MM.1S (cell line): ENCODE data around the gene RSBN1L.
"Not testable (repeated sequence)": the region's sequence is repeated elsewhere in the genome, so short reads cannot be mapped to it uniquely, and the experiment has no call there.

Experiments used
- DNase-seq: peaks from one replicate; pipeline ENCODE4 v3.0.0-alpha.2; 2015
- H2AFZ ChIP-seq: fragments of 300-600 bp; sonication (generic); 2 replicates; pipeline ENCODE4 v1.6.0; 2016; ENCODE audit warnings: antibody characterized with exemption, low read length
- H3F3A ChIP-seq: fragments of 300-600 bp; sonication (generic); 2 replicates; pipeline ENCODE4 v1.6.1; 2016; ENCODE audit warnings: mild to moderate bottlenecking, antibody characterized with exemption, low read length, moderate library complexity, mixed read lengths; ENCODE audit not compliant: insufficient read depth
- H3K27ac ChIP-seq: fragments of 300-600 bp; sonication (generic); 2 replicates; pipeline ENCODE4 v1.5.1; 2016; ENCODE audit warnings: mild to moderate bottlenecking, low read length
- H3K27me3 ChIP-seq: fragments of 300-600 bp; sonication (generic); replicated peaks from 2 replicates; pipeline ENCODE4 v1.6.0; 2016; ENCODE audit warnings: low read length; ENCODE audit not compliant: insufficient read depth
- H3K36me3 ChIP-seq: fragments of 300-600 bp; sonication (generic); replicated peaks from 2 replicates; pipeline ENCODE4 v1.6.1; 2016; ENCODE audit warnings: mild to moderate bottlenecking, low read length, mixed read lengths; ENCODE audit not compliant: insufficient read depth
- H3K4me1 ChIP-seq: fragments of 300-600 bp; sonication (generic); 2 replicates; pipeline ENCODE4 v1.6.1; 2016; ENCODE audit warnings: low read length, mixed read lengths
- H3K4me2 ChIP-seq: fragments of 300-600 bp; sonication (generic); 2 replicates; pipeline ENCODE4 v1.6.0; 2016; ENCODE audit warnings: low read depth, low read length
- H3K4me3 ChIP-seq: fragments of 300-600 bp; sonication (generic); 2 replicates; pipeline ENCODE4 v1.5.1; 2016; ENCODE audit warnings: low read length, mixed read lengths
- H3K79me2 ChIP-seq: fragments of 300-600 bp; sonication (generic); 2 replicates; pipeline ENCODE4 v1.6.1; 2016; ENCODE audit warnings: mixed run types, low read length, mixed read lengths
- H3K9ac ChIP-seq: fragments of 300-600 bp; sonication (generic); 2 replicates; pipeline ENCODE4 v1.6.1; 2016; ENCODE audit warnings: low read length, mixed read lengths
- H3K9me2 ChIP-seq: fragments of 300-600 bp; sonication (generic); replicated peaks from 2 replicates; pipeline ENCODE4 v1.6.1; 2016; ENCODE audit warnings: mild to moderate bottlenecking, low read length, mixed read lengths; ENCODE audit not compliant: insufficient read depth
- H3K9me3 ChIP-seq: fragments of 300-600 bp; sonication (generic); replicated peaks from 2 replicates; pipeline ENCODE4 v1.6.1; 2016; ENCODE audit warnings: mild to moderate bottlenecking, low read length, mixed read lengths; ENCODE audit not compliant: insufficient read depth
- H4K20me1 ChIP-seq: fragments of 300-600 bp; sonication (generic); 2 replicates; pipeline ENCODE4 v1.6.1; 2016; ENCODE audit warnings: mild to moderate bottlenecking, low read length, moderate library complexity, mixed read lengths; ENCODE audit not compliant: insufficient read depth
- CTCF ChIP-seq: fragments of 300-600 bp; sonication (generic); IDR thresholded peaks from 2 replicates; pipeline ENCODE4 v1.5.1; 2016; ENCODE audit warnings: antibody characterized with exemption, low read length, mixed read lengths
- EZH2 ChIP-seq: fragments of 300-600 bp; sonication (generic); optimal IDR thresholded peaks from 2 replicates; pipeline ENCODE3; 2017; ENCODE audit warnings: low read depth, mild to moderate bottlenecking, antibody characterized with exemption, low read length, mixed read lengths
- EZH2phosphoT487 ChIP-seq: fragments of 300-600 bp; sonication (generic); IDR thresholded peaks from 2 replicates; pipeline ENCODE4 v1.6.1; 2018; ENCODE audit warnings: antibody characterized with exemption, low read length

RSBN1L gene

GRCh38 chr7:77716804-77717203 is 20.5 kb downstream of the RSBN1L start:
- Histone ChIP-seq H3K4me3 (no peak overlapping the region), H3K4me2 (no peak overlapping the region)

GRCh38 chr7:77717566-77717965 is 21.3 kb downstream of the RSBN1L start:
- not testable (repeated sequence) for DNase-seq, H3K9ac ChIP-seq, H3K27me3 ChIP-seq, H2AFZ ChIP-seq, H3F3A ChIP-seq, H3K9me2 ChIP-seq, H3K4me3 ChIP-seq, H3K27ac ChIP-seq, H3K36me3 ChIP-seq, H3K4me2 ChIP-seq, H3K4me1 ChIP-seq, H3K9me3 ChIP-seq
- Histone ChIP-seq H4K20me1 (peaks cover 10% of the 10 kb centered on the region; the same call in 1 of the 2 replicates), H3K79me2 (peaks cover 96% of the 10 kb centered on the region)

More at GRCh38 chr7:77716804-77717203, 20.5 kb downstream of the RSBN1L start:
- no peak for DNase-seq
- TF ChIP-seq CTCF (no peak), EZH2phosphoT487 (no peak), EZH2 (no peak)
- Histone ChIP-seq H4K20me1 (peaks cover 10% of the 10 kb centered on the region; the same call in 1 of the 2 replicates), H3K36me3 (peaks cover 5% of the 10 kb centered on the region; the same call in 1 of the 2 replicates), H3K9me2 (no peaks in the 10 kb centered on the region), H3K4me1 (0 out of 2 replicates have a peak, but pooled peaks cover 3% of the 10 kb centered on the region), H3K79me2 (peaks cover 94% of the 10 kb centered on the region), H2AFZ (no peak overlapping the region), H3K27me3 (no peaks in the 10 kb centered on the region), H3K9ac (no peak overlapping the region), H3F3A (no peaks in the 10 kb centered on the region), H3K9me3 (no peaks in the 10 kb centered on the region), H3K27ac (no peak overlapping the region)

GRCh38 chr7:77727527-77727926 is 31.3 kb downstream of the RSBN1L start:
- Histone ChIP-seq H3F3A (no peaks in the 10 kb centered on the region), H3K4me3 (no peak overlapping the region), H3K9ac (no peak overlapping the region), H2AFZ (no peak overlapping the region), H3K9me2 (no peaks in the 10 kb centered on the region), H3K4me2 (no peak overlapping the region), H3K79me2 (peaks cover 97% of the 10 kb centered on the region), H3K36me3 (no peaks in the 10 kb centered on the region), H3K27me3 (no peaks in the 10 kb centered on the region), H3K4me1 (no peaks in the 10 kb centered on the region), H4K20me1 (no peaks in the 10 kb centered on the region), H3K27ac (no peak overlapping the region), H3K9me3 (no peaks in the 10 kb centered on the region)
- DNase-seq = no peak
- TF ChIP-seq CTCF = no peak
- TF ChIP-seq EZH2phosphoT487 = no peak
- TF ChIP-seq EZH2 = no peak

- peaks cover 97% of the 10 kb centered on the region for H3K79me2 ChIP-seq
- TF ChIP-seq EZH2phosphoT487 (no peak), CTCF (no peak), EZH2 (no peak)
- no peaks in the 10 kb centered on the region for H3K9me2 ChIP-seq
- no peak overlapping the region for H3K9ac ChIP-seq
- H3K27ac ChIP-seq = no peak overlapping the region
- H3K27me3 ChIP-seq = no peaks in the 10 kb centered on the region
- H2AFZ ChIP-seq = no peak overlapping the region
- H4K20me1 ChIP-seq = no peaks in the 10 kb centered on the region
- no peaks in the 10 kb centered on the region for H3F3A ChIP-seq
- H3K4me1 ChIP-seq = no peaks in the 10 kb centered on the region
- no peaks in the 10 kb centered on the region for H3K36me3 ChIP-seq
- no peaks in the 10 kb centered on the region for H3K9me3 ChIP-seq
- no peak for DNase-seq
- no peak overlapping the region for H3K4me2 ChIP-seq
- no peak overlapping the region for H3K4me3 ChIP-seq
Observed at GRCh38 chr7:77727936-77728701, 31.9 kb downstream of the RSBN1L start.
